PC-9 (cell line): ENCODE results near the gene TTC7B.

Experiments used
- CTCF ChIP-seq: fragments of 200-600 bp; sonication (generic); conservative IDR thresholded peaks from 2 replicates; pipeline ENCODE4 v1.6.1; 2017; ENCODE audit warnings: mixed run types, antibody characterized with exemption, mild to moderate bottlenecking, moderate library complexity
- EZH2 ChIP-seq: fragments of 200-600 bp; sonication (generic); IDR thresholded peaks from 2 replicates; pipeline ENCODE4 v1.8.0; 2017; ENCODE audit warnings: antibody characterized with exemption, low read depth

GRCh38 chr14:90791486-90791885, 24.7 kb downstream of the TTC7B start:
- TF ChIP-seq CTCF (no peak), EZH2 (no peak)
